ENCODE measurements around the gene CENPB. TPM values are rescaled to one million over a fixed set of nuclear protein-coding genes. Genes with fewer than 3 reads are reported as not detected.

CENPB gene
- total and polyA plus RNA-seq, 5 donors = 63.9 to 92.7 (median 71.5) TPM

DNA sequence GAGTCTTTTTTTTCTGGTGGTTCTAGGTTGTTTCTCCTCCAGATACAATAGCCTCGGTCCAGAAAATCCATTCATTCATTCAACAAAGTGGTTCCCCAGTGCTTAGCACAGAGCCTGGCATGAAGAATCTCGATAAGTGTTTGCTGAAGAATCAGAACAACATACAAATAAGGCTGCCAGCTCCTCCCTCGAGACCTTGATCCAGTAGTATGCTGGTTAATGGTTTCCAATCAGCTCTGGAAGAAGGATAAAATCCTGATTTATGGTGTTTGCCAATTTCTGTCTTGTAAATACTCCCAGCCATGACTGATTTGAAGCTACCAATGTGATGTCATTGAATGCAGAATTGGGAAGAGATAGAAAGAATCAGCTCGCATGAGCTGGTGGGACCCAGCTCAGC, 50.8 kb downstream of the CENPB start:
- Histone ChIP-seq H3K27ac (ENCODE audit: low read length) (no peak overlapping the region), H3K4me1 (ENCODE audit: control insufficient read depth, insufficient read depth, low read length) (no peaks in the 10 kb centered on the region), H3K4me3 (ENCODE audit: low read length) (no peak overlapping the region), H3K27me3 (ENCODE audit: control insufficient read depth, insufficient read depth) (no peaks in the 10 kb centered on the region), H3K9me3 (ENCODE audit: control insufficient read depth, low read length) (no peaks in the 10 kb centered on the region)
- ATAC-seq = no peak
- no peak for DNase-seq
- intact Hi-C loops (cut with DNase I) = no loop called here
- 90% methylated on average over 4 of the region's 4 CpGs for WGBS

DNA sequence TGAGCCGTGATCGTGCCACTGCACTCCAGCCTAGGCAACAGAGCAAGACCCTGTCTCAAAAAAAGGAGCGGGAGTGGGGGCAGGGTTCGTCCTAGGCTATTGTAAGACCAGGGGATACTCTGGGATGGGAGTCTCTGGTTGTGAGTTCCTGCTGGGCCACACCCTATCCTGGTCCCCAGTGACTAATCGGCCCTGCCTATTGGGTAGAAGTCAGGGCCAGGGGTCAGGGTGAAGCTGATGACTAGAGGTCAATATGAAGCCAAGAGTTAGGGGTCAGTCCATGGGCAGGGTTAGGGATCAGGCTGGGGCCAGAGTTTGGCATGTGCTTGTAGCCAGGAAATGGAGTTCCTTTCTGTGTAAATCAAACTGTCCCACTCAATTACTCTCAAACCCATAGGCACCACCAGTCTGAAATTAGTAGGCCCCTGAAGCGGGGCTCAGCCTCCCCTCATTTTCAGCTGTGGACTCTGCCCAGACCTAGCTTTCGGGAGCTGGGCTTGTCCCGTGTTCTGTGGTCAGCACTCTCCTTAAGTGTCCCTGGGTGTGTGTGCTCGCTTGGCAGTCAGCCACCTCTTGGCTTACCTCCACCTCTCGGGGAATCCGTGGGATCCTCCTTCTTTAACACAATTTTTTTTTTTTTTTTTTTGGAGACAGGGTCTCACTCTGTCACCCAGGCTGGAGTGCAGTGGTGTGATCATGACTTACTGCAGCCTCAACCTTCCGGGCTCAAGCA, 52.3 kb downstream of the CENPB start:
- peak overlapping the region; percentile 25 for H3K27ac ChIP-seq (ENCODE audit: low read length)
- no peaks in the 10 kb centered on the region for H3K9me3 ChIP-seq (ENCODE audit: control insufficient read depth, low read length)
- no peaks in the 10 kb centered on the region for H3K4me1 ChIP-seq (ENCODE audit: control insufficient read depth, insufficient read depth, low read length)
- H3K27me3 ChIP-seq (ENCODE audit: control insufficient read depth, insufficient read depth) = no peaks in the 10 kb centered on the region
- intact Hi-C loops (cut with DNase I) = no loop called here
- 49% methylated on average over 12 of the region's 12 CpGs for WGBS
- DNase-seq = peak in 2 of 3 donors; percentile 63 to 72
- H3K4me3 ChIP-seq (ENCODE audit: low read length) = peak overlapping the region; percentile 5
- ATAC-seq = peak; percentile 58 to 85

Other genes starting within 250 kb of the CENPB start
- not detected for gene GFRA4, start 123.3 kb downstream of the CENPB start, total RNA-seq
- gene GFRA4, start 123.3 kb downstream of the CENPB start, polyA plus RNA-seq = not detected
- 10 to 100 TPM; 11.5 to 23.7 (median 12.1) TPM for gene ADAM33, start 104.7 kb downstream of the CENPB start, total RNA-seq
- 30.5 TPM for gene ADAM33, start 104.7 kb downstream of the CENPB start, polyA plus RNA-seq
- 10 to 100 TPM in 1 of 4 donors, 1 to 10 TPM in 3; 6.7 to 12.3 (median 8.8) TPM for gene SIGLEC1, start 74.1 kb downstream of the CENPB start, total RNA-seq
- gene SIGLEC1, start 74.1 kb downstream of the CENPB start, polyA plus RNA-seq = 4.2 TPM
- gene HSPA12B, start 54.1 kb downstream of the CENPB start, total RNA-seq = 10 to 100 TPM in 1 of 4 donors, 1 to 10 TPM in 3; 6.1 to 13.0 (median 7.1) TPM
- 8.9 TPM for gene HSPA12B, start 54.1 kb downstream of the CENPB start, polyA plus RNA-seq
- gene ADISSP, start 19.0 kb downstream of the CENPB start, total RNA-seq = 10 to 100 TPM; 11.7 to 13.7 (median 12.1) TPM
- 12.6 TPM for gene ADISSP, start 19.0 kb downstream of the CENPB start, polyA plus RNA-seq
- gene SPEF1, start 5.3 kb downstream of the CENPB start, total RNA-seq = under 1 TPM in 1 of 4 donors, not detected in 3; 0.50 TPM
- gene SPEF1, start 5.3 kb downstream of the CENPB start, polyA plus RNA-seq = 0.07 TPM
- gene CDC25B, start 9.6 kb upstream of the CENPB start, total RNA-seq = 10 to 100 TPM in 3 of 4 donors, 1 to 10 TPM in 1; 10.0 to 12.2 (median 11.4) TPM
- gene CDC25B, start 9.6 kb upstream of the CENPB start, polyA plus RNA-seq = 7.9 TPM
- 10 to 100 TPM; 12.3 to 17.2 (median 13.5) TPM for gene AP5S1, start 33.8 kb upstream of the CENPB start, total RNA-seq
- 12.5 TPM for gene AP5S1, start 33.8 kb upstream of the CENPB start, polyA plus RNA-seq
- 10 to 100 TPM; 28.5 to 32.6 (median 30.1) TPM for gene MAVS, start 60.1 kb upstream of the CENPB start, total RNA-seq
- 30.0 TPM for gene MAVS, start 60.1 kb upstream of the CENPB start, polyA plus RNA-seq
- gene PANK2, start 102.6 kb upstream of the CENPB start, total RNA-seq = 10 to 100 TPM; 22.1 to 24.4 (median 23.2) TPM
- 16.2 TPM for gene PANK2, start 102.6 kb upstream of the CENPB start, polyA plus RNA-seq
- gene RNF24, start 228.8 kb upstream of the CENPB start, total RNA-seq = 1 to 10 TPM; 5.6 to 8.6 (median 6.8) TPM
- 1.8 TPM for gene RNF24, start 228.8 kb upstream of the CENPB start, polyA plus RNA-seq